Right lung (tissue), 5 donors: ENCODE measurements around the gene ITGB8. TPM values are rescaled to one million over a fixed set of nuclear protein-coding genes. Genes with fewer than 3 reads are reported as not detected.

Experiments used
- DNase-seq, 2 donors: peaks; one replicate each; pipeline ENCODE4 v3.0.0-alpha.2; 2013
- polyA plus RNA-seq, 5 donors: library from polyadenylated mRNA; unstranded; fragments of 120-200 nt; gene quantifications; one replicate each; pipeline versions ENCODE4 v1.2.1 to v1.2.3, GENCODE V29; 2013; ENCODE audit warnings: inconsistent platforms in 1 of 5, low replicate concordance in 1 of 5; ENCODE audit not compliant: insufficient read length in 5 of 5, insufficient read depth in 1 of 5

The ITGB8 gene
- polyA plus RNA-seq, 5 donors = 3.7 to 8.9 (median 6.2) TPM

GRCh38 chr7:20464891-20465290, 134.2 kb downstream of the ITGB8 start:
- DNase-seq = no peak

Other genes with a start within 250 kb of the ITGB8 start
- 10 to 100 TPM in 2 of 5 donors, 1 to 10 TPM in 3; 5.4 to 15.8 (median 9.8) TPM for gene MACC1, start 113.5 kb upstream of the ITGB8 start, polyA plus RNA-seq